ENCODE measurements around the gene METAP1.
"Not testable (repeated sequence)": the region's sequence is repeated elsewhere in the genome, so short reads cannot be mapped to it uniquely, and the experiment has no call there.

Gene METAP1

DNA sequence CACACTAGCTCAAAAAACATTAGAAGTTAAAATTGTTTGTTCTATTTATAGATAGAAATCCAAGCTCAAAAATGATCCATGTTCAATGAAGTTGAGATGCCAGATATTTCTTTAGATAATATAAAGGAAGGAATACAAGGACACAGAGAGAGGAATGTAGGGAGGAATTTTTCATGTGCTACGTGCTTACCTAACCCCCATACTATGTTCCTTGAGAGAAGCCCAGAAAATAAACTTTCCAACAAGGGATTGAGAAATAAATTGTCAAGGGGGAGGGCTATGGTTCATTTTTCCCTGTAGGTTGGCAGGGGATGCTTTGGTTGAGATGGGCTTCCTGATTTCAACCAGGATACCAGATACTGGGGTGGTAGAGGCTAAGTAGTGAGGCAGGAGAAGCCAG lies 108.6 kb downstream of the METAP1 start:
- ATAC-seq: no peak
- TF ChIP-seq TOX (CRISPR knock-in tag; IDR thresholded peaks at IDR 0.05; ENCODE audit: borderline replicate concordance): no peak
- TF ChIP-seq, protein P1, sequence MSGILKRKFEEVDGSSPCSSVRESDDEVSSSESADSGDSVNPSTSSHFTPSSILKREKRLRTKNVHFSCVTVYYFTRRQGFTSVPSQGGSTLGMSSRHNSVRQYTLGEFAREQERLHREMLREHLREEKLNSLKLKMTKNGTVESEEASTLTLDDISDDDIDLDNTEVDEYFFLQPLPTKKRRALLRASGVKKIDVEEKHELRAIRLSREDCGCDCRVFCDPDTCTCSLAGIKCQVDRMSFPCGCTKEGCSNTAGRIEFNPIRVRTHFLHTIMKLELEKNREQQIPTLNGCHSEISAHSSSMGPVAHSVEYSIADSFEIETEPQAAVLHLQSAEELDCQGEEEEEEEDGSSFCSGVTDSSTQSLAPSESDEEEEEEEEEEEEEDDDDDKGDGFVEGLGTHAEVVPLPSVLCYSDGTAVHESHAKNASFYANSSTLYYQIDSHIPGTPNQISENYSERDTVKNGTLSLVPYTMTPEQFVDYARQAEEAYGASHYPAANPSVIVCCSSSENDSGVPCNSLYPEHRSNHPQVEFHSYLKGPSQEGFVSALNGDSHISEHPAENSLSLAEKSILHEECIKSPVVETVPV (CRISPR knock-in tag; IDR thresholded peaks at IDR 0.05): no peak
- TF ChIP-seq ZFP3 (CRISPR knock-in tag; IDR thresholded peaks at IDR 0.05): no peak
- TF ChIP-seq CSDC2 (CRISPR knock-in tag; IDR thresholded peaks at IDR 0.05): no peak
- no peak for TF ChIP-seq OSR1 (CRISPR knock-in tag; IDR thresholded peaks at IDR 0.05)
- TF ChIP-seq PPARA (CRISPR knock-in tag; IDR thresholded peaks at IDR 0.05; ENCODE audit: borderline replicate concordance): no peak
- no peak for TF ChIP-seq RARB (CRISPR knock-in tag; IDR thresholded peaks at IDR 0.05)
- TF ChIP-seq ARNTL (CRISPR knock-in tag; IDR thresholded peaks at IDR 0.05; ENCODE audit: borderline replicate concordance, low read depth): no peak
- no peak for TF ChIP-seq ZFP30 (CRISPR knock-in tag; IDR thresholded peaks at IDR 0.05)
- no peak for TF ChIP-seq BACH2 (CRISPR knock-in tag; IDR thresholded peaks at IDR 0.05; ENCODE audit: borderline replicate concordance)
- TF ChIP-seq ZNF565 (CRISPR knock-in tag; conservative IDR thresholded peaks at IDR 0.05; ENCODE audit: low read depth): no peak

DNA sequence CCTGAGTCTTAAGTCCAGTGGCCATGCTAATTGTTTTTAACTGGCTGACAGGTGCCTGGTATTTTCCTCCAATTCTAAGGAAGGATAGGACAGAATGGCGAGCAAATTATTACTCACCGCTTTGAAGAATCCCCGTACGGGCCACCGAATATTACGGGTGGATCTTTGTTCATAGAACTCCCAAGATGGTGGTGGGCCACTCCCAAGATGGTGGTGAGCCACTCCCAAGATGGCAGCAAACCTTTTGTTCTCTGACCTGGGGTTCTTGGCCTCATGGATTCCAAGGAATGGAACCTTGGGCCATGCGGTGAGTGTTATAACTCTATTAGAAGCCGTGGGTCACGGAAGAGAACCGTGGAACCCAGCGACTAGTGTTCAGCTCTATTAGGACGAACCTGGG lies 113.8 kb downstream of the METAP1 start:
- ATAC-seq: not testable (repeated sequence)

All from SK-N-SH treated with all-trans-retinoic acid at 6 μM for 48 hours (cell line).